DMS 273 treated with DMSO at 0.1 percent for 48 hours (cell line): ENCODE data around the gene KIF19.

Source experiments
- DNase-seq: peaks from one replicate; lab custom pipeline; 2025; lab: John Stamatoyannopoulos, UW

KIF19 gene

GRCh38 chr17:74305865-74306654 lies 20.0 kb upstream of the KIF19 start:
- DNase-seq, result no peak

GRCh38 chr17:74307984-74308773 lies 17.8 kb upstream of the KIF19 start:
- no peak for DNase-seq

- DNase-seq, result no peak
Measured at GRCh38 chr17:74309902-74310301, 16.1 kb upstream of the KIF19 start.

- no peak for DNase-seq
Measured at GRCh38 chr17:74314877-74315276, 11.1 kb upstream of the KIF19 start.

GRCh38 chr17:74316220-74316619 lies 9.8 kb upstream of the KIF19 start:
- no peak for DNase-seq

- no peak for DNase-seq
Measured at GRCh38 chr17:74317071-74317470, 9.0 kb upstream of the KIF19 start.

- DNase-seq, result no peak
Measured at GRCh38 chr17:74318391-74318790, 7.6 kb upstream of the KIF19 start.

GRCh38 chr17:74324521-74324920 lies 1.5 kb upstream of the KIF19 start:
- no peak for DNase-seq

GRCh38 chr17:74325376-74325742 lies 667 bp upstream of the KIF19 start:
- no peak for DNase-seq

- no peak for DNase-seq
Measured at GRCh38 chr17:74326506-74326905, 480 bp downstream of the KIF19 start.

- no peak for DNase-seq
Measured at GRCh38 chr17:74328487-74328886, 2.5 kb downstream of the KIF19 start.

- DNase-seq, result no peak
Measured at GRCh38 chr17:74329378-74329777, 3.4 kb downstream of the KIF19 start.

- DNase-seq, result no peak
Measured at GRCh38 chr17:74330446-74330845, 4.4 kb downstream of the KIF19 start.

- no peak for DNase-seq
Measured at GRCh38 chr17:74332017-74332650, 6.1 kb downstream of the KIF19 start.

GRCh38 chr17:74332763-74333283 lies 6.8 kb downstream of the KIF19 start:
- peak; percentile 97 for DNase-seq

- no peak for DNase-seq
Measured at GRCh38 chr17:74334393-74335039, 8.5 kb downstream of the KIF19 start.

GRCh38 chr17:74335529-74336062 lies 9.6 kb downstream of the KIF19 start:
- no peak for DNase-seq

GRCh38 chr17:74336307-74336706 lies 10.3 kb downstream of the KIF19 start:
- DNase-seq, result no peak

GRCh38 chr17:74337834-74338500 lies 11.9 kb downstream of the KIF19 start:
- DNase-seq, result peak; percentile 71

GRCh38 chr17:74339537-74340195 lies 13.6 kb downstream of the KIF19 start:
- no peak for DNase-seq
